NCI-H460 (cell line): Measurements from ENCODE around the gene CCDC127. TPM values are rescaled to one million over a fixed set of nuclear protein-coding genes. Genes with fewer than 3 reads are reported as not detected.
"Not testable (repeated sequence)": the region's sequence is repeated elsewhere in the genome, so short reads cannot be mapped to it uniquely, and the experiment has no call there.

Experiments used
- DNase-seq: peaks from one replicate; pipeline ENCODE4 v3.0.0-alpha.2; 2016; ENCODE audit warnings: low read depth; ENCODE audit errors: extremely low read depth
- total RNA-seq: library from RNA; depleted of rRNA; stranded (reverse); fragments of >200 nt; shearing (Covaris generic); gene quantifications from 2 replicates; pipeline ENCODE4 v1.2.3, GENCODE V29; 2014

The CCDC127 gene
- total RNA-seq, 1 experiment from 2014 or later: 4.4 TPM

GRCh38 chr5:235527-235926 lies 17.6 kb upstream of the CCDC127 start:
- DNase-seq: not testable (repeated sequence)

GRCh38 chr5:234450-234849 lies 16.5 kb upstream of the CCDC127 start:
- no peak for DNase-seq

GRCh38 chr5:233426-233825 lies 15.5 kb upstream of the CCDC127 start:
- not testable (repeated sequence) for DNase-seq

- no peak for DNase-seq
Observed at GRCh38 chr5:231661-232060, 13.7 kb upstream of the CCDC127 start.

GRCh38 chr5:230711-231110 lies 12.8 kb upstream of the CCDC127 start:
- no peak for DNase-seq

GRCh38 chr5:228886-229285 lies 10.9 kb upstream of the CCDC127 start:
- DNase-seq: no peak

GRCh38 chr5:227375-227774 lies 9.4 kb upstream of the CCDC127 start:
- DNase-seq: not testable (repeated sequence)

GRCh38 chr5:225334-225733 lies 7.4 kb upstream of the CCDC127 start:
- DNase-seq: no peak

- DNase-seq: no peak
Observed at GRCh38 chr5:223791-224190, 5.8 kb upstream of the CCDC127 start.

- not testable (repeated sequence) for DNase-seq
Observed at GRCh38 chr5:222951-223715, 5.2 kb upstream of the CCDC127 start.

- DNase-seq: no peak
Observed at GRCh38 chr5:219991-220390, 2.0 kb upstream of the CCDC127 start.

- no peak for DNase-seq
Observed at GRCh38 chr5:219460-219863, 1.5 kb upstream of the CCDC127 start.

- no peak for DNase-seq
Observed at GRCh38 chr5:218457-219291, 721 bp upstream of the CCDC127 start.

- DNase-seq: not testable (repeated sequence)
Observed at GRCh38 chr5:216076-216475, 1.9 kb downstream of the CCDC127 start.

GRCh38 chr5:215256-215655 lies 2.7 kb downstream of the CCDC127 start:
- DNase-seq: not testable (repeated sequence)

- no peak for DNase-seq
Observed at GRCh38 chr5:213803-214395, 4.1 kb downstream of the CCDC127 start.

GRCh38 chr5:208449-209114 lies 9.4 kb downstream of the CCDC127 start:
- DNase-seq: no peak

GRCh38 chr5:207599-207998 lies 10.4 kb downstream of the CCDC127 start:
- no peak for DNase-seq

- DNase-seq: no peak
Observed at GRCh38 chr5:206927-207536, 10.9 kb downstream of the CCDC127 start.

- no peak for DNase-seq
Observed at GRCh38 chr5:206406-206805, 11.5 kb downstream of the CCDC127 start.
